Fibroblast of pulmonary artery (primary cell): ENCODE data around the gene ACOT7.

Source experiments
- DNase-seq: peaks from one replicate; pipeline ENCODE4 v3.0.0-alpha.2; 2010; ENCODE audit warnings: low read depth
- H3K4me3 ChIP-seq: replicated peaks from 2 replicates; pipeline ENCODE4 v1.5.1; 2011; ENCODE audit warnings: low read depth, mild to moderate bottlenecking, control low read depth, low read length, moderate library complexity
- TF ChIP-seq, protein P1 (sequence below): IDR thresholded peaks from 2 replicates; pipeline ENCODE4 v1.5.1; 2011; ENCODE audit warnings: mild to moderate bottlenecking, control low read depth, low read length, inconsistent platforms; ENCODE audit errors: missing control alignments

The ACOT7 gene

GRCh38 chr1:6298530-6298929 lies 95.0 kb downstream of the ACOT7 start:
- TF ChIP-seq, protein P1, sequence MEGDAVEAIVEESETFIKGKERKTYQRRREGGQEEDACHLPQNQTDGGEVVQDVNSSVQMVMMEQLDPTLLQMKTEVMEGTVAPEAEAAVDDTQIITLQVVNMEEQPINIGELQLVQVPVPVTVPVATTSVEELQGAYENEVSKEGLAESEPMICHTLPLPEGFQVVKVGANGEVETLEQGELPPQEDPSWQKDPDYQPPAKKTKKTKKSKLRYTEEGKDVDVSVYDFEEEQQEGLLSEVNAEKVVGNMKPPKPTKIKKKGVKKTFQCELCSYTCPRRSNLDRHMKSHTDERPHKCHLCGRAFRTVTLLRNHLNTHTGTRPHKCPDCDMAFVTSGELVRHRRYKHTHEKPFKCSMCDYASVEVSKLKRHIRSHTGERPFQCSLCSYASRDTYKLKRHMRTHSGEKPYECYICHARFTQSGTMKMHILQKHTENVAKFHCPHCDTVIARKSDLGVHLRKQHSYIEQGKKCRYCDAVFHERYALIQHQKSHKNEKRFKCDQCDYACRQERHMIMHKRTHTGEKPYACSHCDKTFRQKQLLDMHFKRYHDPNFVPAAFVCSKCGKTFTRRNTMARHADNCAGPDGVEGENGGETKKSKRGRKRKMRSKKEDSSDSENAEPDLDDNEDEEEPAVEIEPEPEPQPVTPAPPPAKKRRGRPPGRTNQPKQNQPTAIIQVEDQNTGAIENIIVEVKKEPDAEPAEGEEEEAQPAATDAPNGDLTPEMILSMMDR: no peak
- no peak overlapping the region for H3K4me3 ChIP-seq
- no peak for DNase-seq

DNA sequence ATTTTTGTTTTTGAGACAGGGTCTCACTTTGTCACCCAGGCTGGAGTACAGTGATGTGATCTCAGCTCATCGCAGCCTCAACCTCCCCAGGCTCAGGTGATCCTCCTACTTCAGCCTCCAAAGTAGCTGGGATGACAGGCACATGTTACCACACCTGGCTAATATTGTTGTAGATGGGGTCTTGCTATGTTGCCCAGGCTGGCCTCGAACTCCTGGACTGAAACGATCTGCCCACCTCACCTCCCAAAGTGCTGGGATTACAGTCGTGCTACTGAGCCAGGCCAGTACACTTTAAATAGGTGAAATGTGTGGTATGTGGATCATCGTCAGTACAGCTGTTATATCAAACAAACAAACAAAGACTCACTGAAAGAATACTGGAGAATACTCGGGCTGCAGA lies 97.7 kb downstream of the ACOT7 start:
- no peak overlapping the region for H3K4me3 ChIP-seq
- TF ChIP-seq, protein P1: no peak
- no peak for DNase-seq

- TF ChIP-seq, protein P1: no peak
- H3K4me3 ChIP-seq: no peak overlapping the region
- DNase-seq: no peak
These were observed 98.5 kb downstream of the ACOT7 start for GRCh38 chr1:6294890-6295556.

- no peak for DNase-seq
- no peak overlapping the region for H3K4me3 ChIP-seq
- TF ChIP-seq, protein P1: no peak
These were observed 99.3 kb downstream of the ACOT7 start for GRCh38 chr1:6294080-6294889.

GRCh38 chr1:6292102-6292501 lies 101.5 kb downstream of the ACOT7 start:
- TF ChIP-seq, protein P1: no peak
- no peak overlapping the region for H3K4me3 ChIP-seq
- no peak for DNase-seq

DNA sequence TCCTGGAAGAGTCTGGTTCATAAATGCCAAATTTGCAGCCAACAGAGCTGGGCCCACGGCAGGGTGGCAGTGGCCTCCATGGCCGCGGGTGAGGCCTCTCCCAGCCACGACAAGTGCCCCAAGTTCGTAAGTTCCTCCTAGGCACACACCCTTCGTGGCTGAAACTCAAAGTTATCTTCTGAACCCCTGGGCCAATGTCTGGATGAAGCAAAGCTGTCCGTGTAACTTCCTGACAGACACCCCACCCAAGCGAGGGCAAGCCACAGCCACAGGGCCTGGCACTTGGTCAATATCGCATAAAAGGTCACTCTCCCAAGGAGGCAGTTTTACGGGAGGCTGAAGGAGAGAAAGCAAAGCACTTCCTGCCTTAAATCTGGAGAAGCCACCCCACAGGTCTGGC lies 104.9 kb downstream of the ACOT7 start:
- TF ChIP-seq, protein P1: no peak
- no peak overlapping the region for H3K4me3 ChIP-seq
- no peak for DNase-seq
